NCI-H1417 (cell line): Measurements from ENCODE around the gene HMCN1.
A peak's percentile ranks its signal among the peaks of the same experiment; 100 is the strongest.
"Not testable (repeated sequence)": the region's sequence is repeated elsewhere in the genome, so short reads cannot be mapped to it uniquely, and the experiment has no call there.

Source experiments
- DNase-seq, 3 experiments: peaks; one replicate each; lab custom pipeline; 2025; lab: John Stamatoyannopoulos, UW

HMCN1 gene

DNA sequence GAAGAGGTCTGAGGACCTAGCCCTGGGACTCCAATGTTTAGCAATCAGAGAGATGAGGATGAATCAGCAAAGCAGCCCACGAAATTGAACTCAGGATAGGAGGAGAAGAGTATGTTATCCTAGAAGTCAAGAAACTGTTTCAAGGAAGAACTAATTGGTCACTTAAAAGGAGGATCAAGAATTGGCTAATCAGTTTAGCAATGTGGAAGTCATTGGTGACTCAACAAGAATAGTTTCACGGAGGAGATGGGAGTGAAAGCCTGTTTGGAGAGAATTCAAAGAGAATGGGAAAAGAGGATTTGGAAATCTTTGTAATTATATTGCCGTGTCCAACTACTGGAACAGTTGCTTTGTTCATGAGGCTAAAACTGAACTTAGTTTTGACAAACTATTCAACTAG, 7.4 kb downstream of the HMCN1 start:
- DNase-seq = no peak

DNA sequence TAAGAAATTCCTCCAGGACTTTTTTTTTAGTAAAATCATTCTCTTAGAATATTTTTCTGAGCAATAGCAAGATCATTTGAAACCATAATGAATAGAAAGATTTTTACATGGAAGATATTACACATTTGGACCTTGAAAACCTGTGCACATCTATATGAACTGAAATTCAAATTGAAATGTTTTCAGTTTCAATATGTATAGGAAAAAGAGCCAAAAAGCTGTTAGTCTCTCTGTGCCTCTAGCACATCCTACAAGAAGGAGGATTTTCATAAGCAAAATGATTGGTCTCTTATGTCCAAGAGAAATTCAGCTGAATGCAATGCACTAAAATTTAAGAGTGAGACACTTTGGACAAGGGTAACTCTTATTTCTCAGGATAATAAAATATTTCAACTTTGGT, 8.2 kb downstream of the HMCN1 start:
- DNase-seq = no peak

DNA sequence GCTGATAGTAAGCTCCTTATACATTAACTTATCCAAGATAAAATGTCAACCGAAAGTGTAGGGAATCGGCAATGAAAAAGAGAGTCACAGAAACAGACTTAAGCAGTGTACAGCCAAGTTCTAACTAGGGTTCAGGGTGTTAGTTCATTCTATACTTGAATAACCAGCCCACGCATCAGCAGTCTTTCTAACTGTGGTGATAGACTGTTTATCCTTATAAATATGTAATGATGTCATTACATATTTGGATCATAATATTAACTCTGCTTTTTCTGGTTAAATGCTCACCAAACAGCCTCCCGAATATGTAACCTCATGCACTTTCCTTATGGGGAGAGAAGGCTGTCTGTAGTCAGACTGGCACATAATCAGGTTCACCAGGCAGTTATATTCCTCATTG, 11.0 kb downstream of the HMCN1 start:
- no peak for DNase-seq

DNA sequence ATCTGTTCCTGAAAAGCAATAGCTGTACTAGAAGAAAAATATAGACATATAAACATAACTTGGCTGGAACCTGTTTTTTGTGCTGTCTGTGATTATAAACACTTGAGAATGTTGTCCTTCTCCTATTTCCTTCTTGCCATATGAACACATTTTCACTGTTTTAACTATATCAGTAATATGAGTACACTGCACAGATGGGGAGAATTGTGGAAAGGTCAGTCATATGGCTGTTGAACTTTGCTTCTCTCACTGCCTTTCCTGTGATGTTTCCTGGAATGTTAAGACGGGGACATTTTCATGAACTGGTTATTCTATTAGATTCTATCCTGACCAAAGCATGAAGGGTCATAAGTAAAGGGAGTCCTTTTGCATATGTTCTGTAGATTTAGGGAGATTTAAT, 24.9 kb downstream of the HMCN1 start:
- no peak for DNase-seq

DNA sequence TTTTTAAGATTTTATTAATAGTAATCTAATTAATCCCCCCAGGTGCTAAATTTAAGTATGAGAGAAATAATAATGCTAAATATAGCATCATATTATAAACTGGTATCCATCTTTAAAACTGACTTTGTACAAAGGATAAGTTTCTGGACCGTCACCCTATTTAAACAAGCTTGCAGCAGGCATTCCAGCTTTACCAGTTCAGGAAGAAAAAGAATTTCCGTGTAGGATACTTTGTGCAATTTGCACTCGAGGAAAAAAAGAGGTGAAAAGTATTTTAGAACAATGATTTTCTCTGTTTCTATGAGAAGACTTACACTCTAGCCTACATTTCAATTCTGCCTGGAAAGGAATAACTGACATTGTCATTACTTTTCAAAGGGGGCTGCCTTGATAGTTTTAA, 27.6 kb downstream of the HMCN1 start:
- no peak for DNase-seq

DNA sequence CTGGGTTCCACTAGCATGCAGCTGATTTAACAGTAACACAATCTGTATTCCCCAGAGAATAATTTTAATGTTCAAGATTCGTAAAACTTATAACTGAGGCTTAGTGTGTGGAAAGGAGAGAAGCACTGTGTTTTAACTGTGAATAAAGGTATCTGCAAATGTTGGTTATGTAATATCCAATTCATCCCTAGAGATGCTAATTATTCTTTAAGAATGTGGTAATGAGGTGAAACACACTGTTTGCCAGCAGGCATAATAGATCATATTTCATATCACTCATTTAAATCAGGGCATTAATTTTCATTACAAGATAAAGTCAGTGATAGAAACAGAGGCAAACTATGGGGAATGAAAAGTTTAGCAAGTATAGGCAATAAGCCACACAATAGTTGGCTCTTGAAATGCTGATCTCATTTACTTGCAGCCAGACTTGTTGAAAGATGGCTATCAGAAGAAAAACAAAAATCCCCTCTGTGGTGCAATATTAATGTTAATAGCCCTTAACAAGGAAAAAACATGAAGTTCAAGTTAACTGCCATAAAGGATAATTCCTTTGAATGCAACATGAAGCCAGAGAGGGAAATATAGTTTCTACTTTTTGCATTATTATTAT, 33.4 kb downstream of the HMCN1 start:
- no peak for DNase-seq

DNA sequence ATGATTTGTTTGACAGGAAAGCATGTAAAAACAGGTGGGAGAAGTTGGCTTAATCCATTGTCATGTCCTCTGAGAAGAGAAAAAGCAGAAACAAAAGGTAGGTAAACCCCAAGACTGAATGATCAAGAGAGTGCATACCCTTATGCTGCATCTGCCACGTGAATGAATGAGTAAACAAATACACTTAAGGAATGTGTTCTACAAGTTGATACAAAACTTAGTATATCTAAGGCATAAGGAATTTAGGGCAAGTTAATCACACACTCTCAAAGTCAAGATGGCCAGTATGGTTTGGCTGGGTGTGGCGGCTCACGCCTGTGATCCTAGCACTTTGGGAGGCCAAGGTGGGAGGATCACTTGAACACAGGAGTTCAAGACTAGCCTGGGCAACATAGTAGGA, 34.2 kb downstream of the HMCN1 start:
- no peak for DNase-seq

DNA sequence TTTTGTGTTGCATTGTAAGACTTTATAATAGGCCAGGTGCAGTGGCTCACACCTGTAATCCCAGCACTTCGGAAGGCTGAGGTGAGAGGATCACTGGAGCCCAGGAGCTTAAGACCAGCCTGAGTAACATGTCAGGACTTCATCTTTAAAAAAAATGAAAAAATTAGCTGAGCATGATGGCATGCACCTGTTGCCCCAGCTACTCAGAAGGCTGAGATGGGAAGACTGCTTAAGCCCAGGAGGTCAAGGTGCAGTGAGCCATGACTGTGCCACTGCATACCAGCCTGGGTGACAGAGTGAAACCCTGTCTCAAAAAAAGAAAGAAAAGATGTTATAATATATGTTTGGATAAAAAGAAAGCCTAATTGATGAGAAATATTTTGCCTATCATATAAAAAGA, 34.9 kb downstream of the HMCN1 start:
- no peak for DNase-seq

DNA sequence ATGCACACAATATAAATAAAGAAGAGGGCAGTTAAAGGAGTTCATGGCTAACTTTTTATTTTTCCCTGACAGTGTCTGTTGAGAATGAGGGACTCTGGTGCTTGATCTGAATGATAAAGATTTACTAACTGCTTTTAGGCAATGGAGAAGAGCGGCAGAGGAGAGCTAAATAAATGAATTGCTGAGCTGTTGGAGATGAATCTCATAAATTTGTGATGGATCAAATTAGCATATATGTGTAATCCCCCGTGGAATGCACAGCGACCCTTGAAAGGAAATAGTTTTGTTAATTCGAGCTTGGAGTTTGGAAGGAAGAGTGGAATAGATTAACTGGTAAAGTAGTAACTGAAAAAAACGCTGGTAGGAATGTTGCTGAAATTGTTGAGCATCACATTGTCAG, 40.2 kb downstream of the HMCN1 start:
- DNase-seq = no peak

DNA sequence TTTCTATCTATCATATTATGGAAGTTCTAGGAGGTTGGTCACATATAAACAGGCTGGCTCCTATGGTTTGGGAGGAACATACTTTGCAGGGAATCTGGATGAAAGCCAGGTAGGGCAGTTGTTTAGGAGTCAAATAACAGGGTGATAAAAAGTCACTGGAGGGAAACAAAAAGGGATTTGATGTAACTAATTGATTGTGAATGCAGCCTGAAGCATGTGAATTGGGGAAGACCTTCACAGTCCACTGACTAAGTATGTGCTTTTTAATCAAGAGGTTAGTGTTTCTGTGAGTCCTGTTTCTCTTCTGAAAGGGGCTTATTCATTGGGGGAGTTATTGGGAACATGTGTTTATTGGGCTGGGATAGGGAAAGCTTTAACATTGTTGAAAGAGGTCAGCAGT, 41.3 kb downstream of the HMCN1 start:
- DNase-seq = peak; percentile 5 to 63 (median 14)

DNA sequence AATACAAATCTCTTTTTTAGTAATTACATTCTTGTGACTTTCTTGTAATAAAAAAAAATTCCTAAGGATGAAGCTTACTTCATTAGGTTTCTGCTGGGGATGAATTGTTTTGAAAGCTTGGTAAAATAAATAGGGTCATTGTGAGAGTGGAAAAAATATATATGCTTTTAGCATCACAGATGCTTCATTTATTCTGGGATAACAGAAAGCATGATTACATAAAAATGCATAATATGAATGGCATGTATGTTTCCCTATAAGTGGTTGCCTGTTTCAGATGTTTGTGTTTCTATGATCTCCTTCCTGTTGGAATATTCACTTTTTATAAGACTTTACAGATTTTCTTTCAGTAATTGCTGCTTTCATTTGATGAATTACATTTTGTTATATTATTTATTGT, 42.3 kb downstream of the HMCN1 start:
- DNase-seq = no peak

DNA sequence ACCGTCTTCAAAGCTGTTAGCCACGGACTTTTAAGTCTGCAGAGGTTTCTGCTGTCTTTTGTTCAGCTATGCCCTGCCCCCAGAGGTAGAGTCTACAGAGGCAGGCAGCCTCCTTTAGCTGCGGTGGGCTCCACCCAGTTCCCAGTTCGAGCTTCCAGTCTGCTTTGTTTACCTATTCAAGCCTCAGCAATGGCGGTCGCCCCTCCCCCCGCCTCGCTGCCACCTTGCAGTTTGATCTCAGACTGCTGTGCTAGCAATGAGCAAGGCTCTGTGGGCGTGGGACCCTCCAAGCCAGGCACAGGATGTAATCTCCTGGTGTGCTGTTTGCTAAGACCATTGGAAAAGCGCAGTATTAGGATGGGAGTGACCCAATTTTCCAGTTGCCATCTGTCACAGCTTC, 49.7 kb downstream of the HMCN1 start:
- not testable (repeated sequence) for DNase-seq

DNA sequence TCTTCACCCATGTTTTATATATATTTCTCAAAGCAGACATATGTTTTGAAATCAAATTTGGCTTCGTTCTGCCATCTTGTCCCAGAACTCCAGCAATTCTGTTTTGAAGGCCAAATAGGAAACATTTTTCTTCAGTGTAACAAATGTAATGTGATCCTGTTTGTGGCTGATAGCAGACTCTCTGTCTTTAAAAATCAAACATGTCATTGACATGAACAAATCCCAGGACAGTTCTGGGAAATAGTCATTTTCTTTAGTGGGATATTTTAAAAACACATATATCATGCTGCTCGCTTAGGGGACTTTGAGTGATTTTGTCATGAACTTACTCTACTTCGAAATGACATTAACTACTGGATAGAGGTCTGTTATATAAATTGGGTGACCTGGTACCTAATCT, 51.4 kb downstream of the HMCN1 start:
- DNase-seq = no peak

DNA sequence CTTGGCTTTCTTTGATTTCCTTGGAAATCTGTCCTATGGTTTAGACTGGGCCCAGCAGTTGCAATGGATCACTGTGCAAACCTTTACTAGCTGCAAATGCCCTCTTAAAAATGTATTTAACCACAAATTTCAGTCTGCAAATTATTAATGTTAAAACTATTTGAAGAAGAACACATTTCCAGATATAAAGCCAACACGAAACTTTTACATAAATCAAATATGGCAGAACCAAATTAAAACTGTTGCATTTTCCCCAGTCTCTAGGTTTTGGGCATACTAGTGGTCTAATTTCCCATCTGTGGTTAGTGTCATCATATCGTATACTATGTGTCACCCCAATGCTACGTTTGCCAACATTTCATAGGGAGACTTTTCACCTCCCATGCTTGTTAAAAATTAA, 52.3 kb downstream of the HMCN1 start:
- no peak for DNase-seq

DNA sequence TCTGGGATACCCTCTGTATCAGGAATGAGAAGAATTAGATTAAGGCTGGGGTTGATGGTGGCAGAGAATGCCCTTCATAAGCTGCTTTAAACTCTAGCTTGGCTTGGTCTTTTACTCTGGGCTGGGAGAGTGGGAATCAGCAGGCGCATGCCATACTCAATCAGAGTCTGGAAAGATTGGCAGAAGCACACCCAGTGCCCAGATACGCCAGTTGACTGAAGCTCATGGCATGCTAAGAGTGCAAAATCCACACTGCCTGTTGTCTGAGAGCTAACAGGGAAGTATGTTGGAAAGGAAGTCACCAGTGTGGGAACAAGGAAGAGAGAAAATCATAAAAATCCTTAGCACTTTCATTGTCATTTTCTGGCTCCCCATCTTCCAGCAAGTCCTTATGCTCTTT, 53.0 kb downstream of the HMCN1 start:
- DNase-seq = no peak

DNA sequence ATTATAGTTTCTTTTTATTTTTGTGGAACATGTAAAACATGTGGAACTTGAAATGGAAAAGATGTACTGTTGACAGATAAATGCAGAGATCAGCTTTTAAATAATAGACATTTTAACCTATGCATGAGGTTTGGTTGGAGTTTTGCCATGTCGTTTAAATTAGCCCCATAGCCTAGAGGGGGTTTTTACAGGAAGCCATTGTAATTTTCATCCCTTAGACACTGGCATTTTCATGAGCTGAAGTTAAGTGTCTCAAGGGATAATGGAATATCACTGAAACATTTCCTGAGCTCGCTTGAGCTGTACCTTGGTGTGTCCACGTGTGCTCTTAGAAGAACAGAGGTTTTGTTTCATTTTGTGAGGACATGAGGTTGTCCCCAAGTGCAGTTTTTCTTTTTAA, 54.2 kb downstream of the HMCN1 start:
- no peak for DNase-seq

DNA sequence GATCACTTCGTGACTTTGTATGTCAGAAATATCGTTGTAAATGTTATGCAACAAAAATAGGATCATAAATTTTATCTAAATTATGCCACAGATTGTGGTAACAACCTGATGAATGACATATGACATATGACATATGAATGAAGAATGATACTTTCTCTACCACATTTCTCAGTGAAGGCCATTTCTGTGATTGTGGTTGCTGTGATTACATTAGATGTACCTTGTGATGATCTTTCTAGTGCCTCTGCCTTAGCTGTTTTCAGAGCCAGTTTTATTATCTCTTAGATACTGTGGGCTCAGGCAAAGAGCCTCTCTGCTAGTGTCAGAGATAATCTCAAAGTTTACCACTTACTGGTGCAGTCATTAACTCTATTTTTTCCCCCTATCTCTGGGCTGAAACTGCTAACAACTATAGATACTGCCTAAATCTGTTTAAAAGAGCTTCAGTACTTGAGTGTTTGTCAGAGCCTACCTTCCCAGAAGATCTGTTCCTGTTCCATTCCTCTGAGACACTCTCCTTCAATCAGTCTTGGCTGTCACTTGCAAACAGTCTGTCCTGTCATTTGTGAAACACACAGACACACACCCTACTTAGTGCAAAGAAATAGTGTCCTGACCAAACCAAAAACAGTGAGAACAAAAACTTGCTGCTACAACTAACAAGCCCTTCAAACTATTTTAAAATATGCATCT, 55.5 kb downstream of the HMCN1 start:
- DNase-seq = no peak

DNA sequence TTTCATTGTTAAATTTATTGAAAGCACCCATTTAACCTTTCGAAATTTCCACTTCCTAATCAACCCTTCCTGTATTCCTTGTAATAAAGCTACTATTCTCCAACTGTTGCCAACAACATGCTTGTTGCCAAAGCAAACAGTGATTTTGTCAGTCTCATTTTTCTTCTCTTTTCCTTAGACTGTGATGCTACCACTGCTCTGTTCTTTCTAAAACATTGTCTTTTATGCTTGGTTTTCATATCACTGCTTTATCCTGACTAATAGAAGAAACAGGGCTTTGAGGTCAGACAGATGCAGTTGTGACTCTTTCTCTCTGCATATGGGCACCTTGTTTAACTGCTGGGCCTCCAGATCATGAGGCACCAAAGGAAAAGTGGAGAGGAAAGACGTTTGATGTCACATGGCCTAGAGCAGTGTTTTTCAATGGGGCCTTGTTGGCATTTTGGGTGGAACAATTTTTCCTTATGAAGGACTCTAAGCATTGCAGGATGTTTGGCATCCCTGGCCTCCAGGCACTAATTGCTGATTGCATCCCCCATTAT, 56.1 kb downstream of the HMCN1 start:
- DNase-seq = no peak

DNA sequence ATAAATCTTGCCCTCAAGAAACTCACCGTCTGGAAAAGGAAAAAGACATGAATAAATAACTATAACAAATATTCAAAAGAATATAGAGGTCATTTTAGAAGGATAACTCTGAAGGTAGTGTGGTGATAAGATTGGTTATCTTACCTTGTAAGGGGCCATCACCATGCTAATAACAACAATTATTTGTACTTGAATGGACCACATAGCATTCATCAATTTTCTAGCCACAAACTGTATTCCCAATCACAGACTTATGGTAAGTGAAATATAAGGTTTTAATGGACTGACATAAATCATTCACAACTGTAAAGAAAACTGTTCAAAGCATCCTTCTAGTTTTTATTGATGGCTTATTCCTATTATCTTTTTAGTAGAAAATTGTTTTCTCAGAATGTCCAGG, 57.8 kb downstream of the HMCN1 start:
- no peak for DNase-seq

DNA sequence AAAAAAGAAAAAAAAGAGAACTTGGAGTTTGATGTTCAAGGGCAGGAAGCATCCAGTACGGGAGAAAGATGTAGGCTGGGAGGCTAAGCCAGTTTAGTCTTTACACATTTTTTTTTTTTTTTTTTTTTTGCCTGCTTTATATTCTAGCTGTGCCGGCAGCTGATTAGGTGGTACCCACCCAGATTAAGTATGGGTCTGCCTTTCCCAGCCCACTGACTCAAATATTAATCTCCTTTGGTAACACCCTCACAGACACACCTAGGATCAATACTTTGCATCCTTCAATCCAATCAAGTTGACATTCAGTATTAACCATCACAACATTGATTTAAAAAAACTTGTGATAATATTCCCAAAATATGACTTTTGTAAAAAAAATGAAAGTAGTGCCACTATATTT, 60.3 kb downstream of the HMCN1 start:
- DNase-seq = not testable (repeated sequence)

DNA sequence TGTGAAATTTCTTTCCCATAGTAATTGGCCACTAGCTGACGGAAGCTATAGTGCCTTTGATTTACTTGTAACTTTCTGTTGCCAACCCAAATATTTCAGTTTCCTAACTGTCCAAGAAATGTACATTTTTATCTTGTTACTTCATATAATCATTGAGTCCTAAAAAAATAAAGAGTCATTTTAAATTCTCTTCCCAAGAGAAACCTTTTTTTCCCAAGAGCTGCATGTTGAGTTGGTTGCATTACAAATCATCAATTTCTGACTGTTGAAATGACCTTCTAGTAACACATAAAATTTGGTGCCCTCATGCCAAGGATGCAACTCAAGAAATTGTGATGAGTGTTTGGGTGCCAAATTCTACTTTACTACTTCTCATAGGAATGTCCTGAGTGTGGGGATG, 61.0 kb downstream of the HMCN1 start:
- no peak for DNase-seq

DNA sequence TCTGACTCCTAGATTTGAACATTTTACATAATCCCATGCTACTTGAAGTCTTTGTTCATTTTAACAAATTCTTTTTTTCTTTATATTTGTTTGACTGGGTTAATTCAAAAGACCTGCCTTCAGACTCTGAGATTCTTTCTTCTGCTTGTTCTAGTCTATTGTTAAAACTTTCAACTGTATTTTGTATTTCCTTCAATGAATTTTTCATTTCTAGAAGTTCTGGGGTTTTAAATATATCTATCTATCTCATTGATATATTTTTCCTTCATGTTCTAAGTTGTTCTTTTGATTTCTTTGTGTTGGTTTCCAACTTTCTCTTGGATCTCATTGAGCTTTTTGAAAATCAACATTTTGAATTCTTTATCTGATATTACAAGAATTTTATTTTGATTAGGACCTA, 64.3 kb downstream of the HMCN1 start:
- DNase-seq = no peak

DNA sequence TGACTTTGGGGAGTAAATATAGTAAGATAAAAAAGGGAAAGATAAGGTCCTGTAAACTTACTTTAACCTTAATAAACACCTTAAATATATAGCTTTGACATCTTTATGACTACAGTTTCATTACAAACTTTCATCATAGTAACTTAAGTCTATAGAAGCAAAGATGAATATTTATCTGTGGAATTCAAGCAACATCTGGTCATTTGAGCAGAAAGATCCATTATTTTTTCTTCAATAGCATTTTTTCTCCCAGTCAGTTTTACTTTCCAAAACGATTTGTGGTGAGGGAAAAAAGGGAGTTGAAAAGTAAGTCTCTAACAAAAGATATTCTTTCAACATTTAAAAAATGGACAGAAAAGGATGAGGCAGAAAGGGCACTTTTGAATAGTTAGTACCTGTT, 69.0 kb downstream of the HMCN1 start:
- no peak for DNase-seq

DNA sequence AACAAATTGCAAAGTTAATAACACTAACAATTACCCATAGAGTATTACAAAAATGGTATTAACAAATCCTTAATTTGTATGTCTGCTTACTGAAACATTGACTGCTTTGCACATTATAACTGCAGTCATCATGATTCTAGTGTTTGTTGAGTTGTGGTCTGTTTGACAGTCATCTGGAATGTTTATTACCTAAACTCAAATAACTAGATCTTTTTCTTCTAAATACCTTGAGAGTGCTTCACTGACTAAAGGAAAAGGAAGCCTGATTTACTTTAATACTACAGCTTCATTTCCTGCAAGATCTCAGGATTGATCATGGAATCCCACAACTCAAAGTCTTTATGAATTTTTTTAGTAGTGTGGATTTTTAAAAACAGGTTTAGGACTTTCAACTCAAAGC, 70.0 kb downstream of the HMCN1 start:
- DNase-seq = no peak
